LNCAP (cell line): ENCODE results near the gene ECHS1.

Source experiments
- CTCF ChIP-seq: fragments of 450-650 bp; IDR thresholded peaks from 2 replicates; pipeline ENCODE4 v1.5.1; 2017; ENCODE audit warnings: mild to moderate bottlenecking

The ECHS1 gene

DNA sequence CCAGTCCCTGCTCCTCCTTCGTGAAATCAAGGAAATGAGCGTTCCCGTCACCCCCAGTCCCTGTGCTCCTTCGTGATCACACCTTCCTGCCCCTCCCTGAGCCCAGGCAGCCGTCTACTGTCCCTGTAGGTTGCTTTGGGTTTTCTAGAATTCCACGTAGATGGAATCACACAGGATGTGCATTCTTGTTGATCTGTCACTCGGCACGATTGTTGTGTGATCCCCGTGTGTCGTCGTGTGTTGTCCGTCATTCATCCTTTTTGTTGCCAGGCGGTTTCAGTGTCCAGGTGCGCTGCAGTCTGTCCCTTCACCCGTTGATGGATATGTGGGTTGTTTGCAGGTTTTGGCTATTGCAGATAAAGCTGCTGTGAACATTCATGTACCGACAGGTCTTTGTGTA is 30.2 kb upstream of the ECHS1 start:
- no peak for TF ChIP-seq CTCF

DNA sequence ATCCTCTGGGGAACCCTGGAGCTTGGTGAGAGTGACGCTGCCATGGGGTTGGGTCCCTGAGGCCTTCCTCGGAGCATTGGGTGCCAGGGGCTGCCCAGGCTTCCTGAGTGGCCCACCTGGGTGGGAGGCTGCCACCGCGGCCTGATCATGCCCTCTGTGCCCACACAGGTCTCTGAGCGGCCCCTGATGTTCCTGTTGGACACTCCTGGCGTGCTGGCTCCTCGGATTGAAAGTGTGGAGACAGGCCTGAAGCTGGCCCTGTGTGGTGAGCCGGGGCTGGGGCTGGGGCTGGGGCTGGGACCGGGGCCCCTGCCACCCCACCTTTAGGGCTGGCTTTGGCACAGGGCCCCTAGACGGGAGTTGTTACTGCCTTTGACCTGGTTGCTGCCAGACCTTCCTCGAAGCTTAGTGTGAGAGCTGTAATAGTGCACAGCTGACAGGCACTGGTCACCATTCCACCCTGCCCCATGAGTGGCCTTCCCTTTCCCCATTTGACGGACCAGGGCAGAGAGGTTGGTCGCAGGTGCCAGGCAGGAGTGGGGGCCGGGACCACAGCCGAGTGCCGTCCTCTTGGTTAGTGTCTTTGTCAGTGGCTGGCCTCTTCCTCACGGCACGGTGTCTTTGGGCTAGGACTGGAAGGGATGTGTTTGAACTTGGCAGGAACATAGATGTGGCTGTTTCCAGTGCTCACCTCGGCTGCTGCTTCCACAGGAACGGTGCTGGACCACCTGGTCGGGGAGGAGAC is 29.0 kb upstream of the ECHS1 start:
- no peak for TF ChIP-seq CTCF

- no peak for TF ChIP-seq CTCF
These were observed 28.3 kb upstream of the ECHS1 start for GRCh38 chr10:133401500-133401899.

- no peak for TF ChIP-seq CTCF
These were observed 27.7 kb upstream of the ECHS1 start for GRCh38 chr10:133400624-133401424.

DNA sequence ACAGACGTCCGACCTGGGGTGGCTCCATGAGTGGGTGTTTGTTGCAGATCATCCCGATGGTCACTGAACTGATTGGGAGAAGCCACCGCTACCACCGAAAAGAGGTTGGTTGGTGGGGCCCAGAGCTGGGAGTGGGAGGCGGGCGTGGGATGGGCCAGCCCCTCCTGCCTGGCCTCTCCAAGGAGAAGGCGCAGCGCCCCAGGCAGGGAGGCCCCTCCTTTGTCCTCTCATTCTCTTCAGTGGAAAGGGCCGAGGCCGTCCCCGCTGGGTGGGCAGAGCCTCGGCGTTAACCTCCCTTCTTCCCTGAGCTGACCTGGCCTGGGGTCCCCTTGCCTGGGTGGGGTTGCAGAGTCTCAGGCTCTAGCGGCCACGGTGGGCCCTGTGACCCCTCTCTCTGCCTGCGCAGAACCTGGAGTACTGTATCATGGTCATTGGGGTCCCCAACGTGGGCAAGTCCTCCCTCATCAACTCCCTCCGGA is 26.0 kb upstream of the ECHS1 start:
- no peak for TF ChIP-seq CTCF

DNA sequence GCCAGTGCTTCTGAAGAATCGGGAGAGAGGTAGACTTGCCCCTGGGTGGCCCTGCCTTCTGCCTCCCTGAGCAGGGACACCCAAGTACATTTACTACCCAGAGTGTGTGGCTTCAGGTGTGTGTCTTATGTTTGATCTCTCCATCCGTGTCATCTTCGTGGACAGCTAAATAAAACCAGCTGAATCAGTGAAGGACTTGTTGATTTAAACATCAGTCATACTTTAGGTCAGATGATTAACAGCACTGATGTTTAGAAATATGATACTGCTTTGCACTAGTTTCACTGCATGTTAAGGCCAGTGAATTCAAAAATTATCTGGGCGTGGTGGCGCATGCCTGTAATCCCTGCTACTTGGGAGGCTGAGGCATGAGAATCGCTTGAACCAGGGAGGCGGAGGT is 24.8 kb upstream of the ECHS1 start:
- no peak for TF ChIP-seq CTCF

DNA sequence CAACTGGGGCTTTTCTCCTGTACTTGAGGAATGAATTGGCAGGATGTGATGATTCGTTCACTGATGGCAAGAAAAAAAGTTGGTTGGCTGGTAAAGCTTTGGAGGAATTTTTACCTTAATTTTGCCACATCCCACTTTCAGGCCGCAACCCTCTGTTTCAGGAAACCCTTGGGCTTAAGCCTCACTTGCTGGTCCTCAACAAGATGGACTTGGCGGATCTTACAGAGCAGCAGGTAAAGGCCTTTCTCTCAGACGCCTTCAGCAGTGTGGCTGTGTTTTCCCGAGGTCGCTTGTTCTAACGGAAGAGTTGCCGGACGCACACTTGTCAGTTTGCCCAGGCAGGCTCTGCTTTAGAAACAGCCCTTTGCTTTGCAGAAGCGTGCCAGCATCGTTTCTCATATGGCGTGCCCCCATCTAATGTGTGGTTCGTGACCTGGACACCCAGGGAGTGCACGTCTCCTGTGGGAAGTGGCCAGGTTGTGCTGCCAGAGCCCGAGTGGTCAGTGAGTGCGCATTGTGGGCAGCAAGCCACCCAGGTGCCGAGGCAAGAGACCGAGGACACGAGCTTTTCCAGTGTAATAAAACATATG is 23.0 kb upstream of the ECHS1 start:
- TF ChIP-seq CTCF, result no peak
